B cell (primary cell): ENCODE data around the gene STIMATE.

Experiments
- EZH2 ChIP-seq: IDR thresholded peaks from 2 replicates; pipeline ENCODE4 v1.6.1; 2012; ENCODE audit warnings: borderline replicate concordance, low read depth, mild to moderate bottlenecking, moderate library complexity, low read length; ENCODE audit not compliant: insufficient read depth, poor library complexity, severe bottlenecking
- TF ChIP-seq, protein P1 (sequence below): fragments of 200-600 bp; IDR thresholded peaks from one replicate; pipeline ENCODE4 v1.8.0; 2022; ENCODE audit warnings: antibody characterized with exemption, mild to moderate bottlenecking

DNA sequence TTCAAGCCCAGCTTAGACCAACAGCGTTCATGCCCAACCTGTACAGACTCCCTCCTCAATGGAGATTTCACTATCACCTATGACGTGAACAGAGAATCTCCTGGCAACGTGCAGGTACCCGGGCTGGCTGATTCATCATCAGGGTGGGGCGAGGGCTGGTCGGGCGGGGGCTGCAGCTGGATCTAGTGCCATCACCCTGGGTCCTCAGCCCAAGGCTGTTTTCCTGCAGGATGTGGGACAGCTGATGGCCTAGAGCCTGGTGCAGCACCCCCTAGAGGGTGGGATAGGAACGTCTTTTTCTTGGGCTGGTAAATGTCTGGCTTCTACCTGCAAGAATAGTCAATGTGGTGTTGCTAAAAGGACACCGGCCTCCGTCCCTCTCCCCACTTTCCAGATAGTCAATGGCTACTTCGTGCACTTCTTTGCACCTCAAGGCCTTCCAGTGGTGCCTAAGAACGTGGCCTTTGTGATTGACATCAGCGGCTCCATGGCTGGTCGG is 98.3 kb downstream of the STIMATE start:
- TF ChIP-seq, protein P1, sequence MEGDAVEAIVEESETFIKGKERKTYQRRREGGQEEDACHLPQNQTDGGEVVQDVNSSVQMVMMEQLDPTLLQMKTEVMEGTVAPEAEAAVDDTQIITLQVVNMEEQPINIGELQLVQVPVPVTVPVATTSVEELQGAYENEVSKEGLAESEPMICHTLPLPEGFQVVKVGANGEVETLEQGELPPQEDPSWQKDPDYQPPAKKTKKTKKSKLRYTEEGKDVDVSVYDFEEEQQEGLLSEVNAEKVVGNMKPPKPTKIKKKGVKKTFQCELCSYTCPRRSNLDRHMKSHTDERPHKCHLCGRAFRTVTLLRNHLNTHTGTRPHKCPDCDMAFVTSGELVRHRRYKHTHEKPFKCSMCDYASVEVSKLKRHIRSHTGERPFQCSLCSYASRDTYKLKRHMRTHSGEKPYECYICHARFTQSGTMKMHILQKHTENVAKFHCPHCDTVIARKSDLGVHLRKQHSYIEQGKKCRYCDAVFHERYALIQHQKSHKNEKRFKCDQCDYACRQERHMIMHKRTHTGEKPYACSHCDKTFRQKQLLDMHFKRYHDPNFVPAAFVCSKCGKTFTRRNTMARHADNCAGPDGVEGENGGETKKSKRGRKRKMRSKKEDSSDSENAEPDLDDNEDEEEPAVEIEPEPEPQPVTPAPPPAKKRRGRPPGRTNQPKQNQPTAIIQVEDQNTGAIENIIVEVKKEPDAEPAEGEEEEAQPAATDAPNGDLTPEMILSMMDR = peak; percentile 63
- TF ChIP-seq EZH2 = no peak
